Measurements from ENCODE around the gene C1QTNF8.

DNA sequence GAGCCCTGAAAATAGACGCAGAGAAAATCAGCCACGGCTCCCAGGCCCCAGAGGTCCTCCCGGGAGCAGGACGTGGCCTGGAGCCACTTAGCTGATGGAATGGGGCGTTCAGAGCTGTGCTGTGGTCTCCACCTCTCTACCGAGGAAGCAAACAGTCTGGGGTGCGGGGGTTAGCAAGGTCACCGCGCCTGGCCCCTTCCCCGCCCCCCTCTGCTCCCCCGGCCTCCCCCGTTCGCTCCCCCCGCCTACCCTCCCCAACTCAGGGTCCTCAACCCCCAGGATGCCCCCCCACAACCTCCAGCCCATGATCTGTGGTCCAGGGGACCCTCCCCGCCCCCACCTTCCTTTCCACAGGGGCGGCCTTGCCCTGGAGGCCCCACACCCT lies 20.6 kb upstream of the C1QTNF8 start:
- TF ChIP-seq, protein P1, sequence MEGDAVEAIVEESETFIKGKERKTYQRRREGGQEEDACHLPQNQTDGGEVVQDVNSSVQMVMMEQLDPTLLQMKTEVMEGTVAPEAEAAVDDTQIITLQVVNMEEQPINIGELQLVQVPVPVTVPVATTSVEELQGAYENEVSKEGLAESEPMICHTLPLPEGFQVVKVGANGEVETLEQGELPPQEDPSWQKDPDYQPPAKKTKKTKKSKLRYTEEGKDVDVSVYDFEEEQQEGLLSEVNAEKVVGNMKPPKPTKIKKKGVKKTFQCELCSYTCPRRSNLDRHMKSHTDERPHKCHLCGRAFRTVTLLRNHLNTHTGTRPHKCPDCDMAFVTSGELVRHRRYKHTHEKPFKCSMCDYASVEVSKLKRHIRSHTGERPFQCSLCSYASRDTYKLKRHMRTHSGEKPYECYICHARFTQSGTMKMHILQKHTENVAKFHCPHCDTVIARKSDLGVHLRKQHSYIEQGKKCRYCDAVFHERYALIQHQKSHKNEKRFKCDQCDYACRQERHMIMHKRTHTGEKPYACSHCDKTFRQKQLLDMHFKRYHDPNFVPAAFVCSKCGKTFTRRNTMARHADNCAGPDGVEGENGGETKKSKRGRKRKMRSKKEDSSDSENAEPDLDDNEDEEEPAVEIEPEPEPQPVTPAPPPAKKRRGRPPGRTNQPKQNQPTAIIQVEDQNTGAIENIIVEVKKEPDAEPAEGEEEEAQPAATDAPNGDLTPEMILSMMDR (IDR thresholded peaks at IDR 0.05) = no peak
- no peak for TF ChIP-seq POLR2AphosphoS5 (IDR thresholded peaks at IDR 0.05)

All from upper lobe of left lung (tissue), 4 donors.